HG03520 (cell line): Measurements from ENCODE around the gene PDE3B.
"Not testable (repeated sequence)": the region's sequence is repeated elsewhere in the genome, so short reads cannot be mapped to it uniquely, and the experiment has no call there.

Source experiments
- ATAC-seq: cut with Tn5 transposase; IDR thresholded peaks from one replicate; pipeline ENCODE4 v1.9.1; 2021; ENCODE audit warnings: mild to moderate bottlenecking, moderate library complexity; ENCODE audit not compliant: unreplicated experiment

PDE3B gene

GRCh38 chr11:14673824-14674405, 30.3 kb downstream of the PDE3B start:
- no peak for ATAC-seq

GRCh38 chr11:14676068-14676467, 32.5 kb downstream of the PDE3B start:
- ATAC-seq = no peak

GRCh38 chr11:14677146-14677545, 33.5 kb downstream of the PDE3B start:
- ATAC-seq = no peak

- ATAC-seq = no peak
Observed at GRCh38 chr11:14678350-14678749, 34.7 kb downstream of the PDE3B start.

- ATAC-seq = no peak
Observed at GRCh38 chr11:14679662-14680061, 36.1 kb downstream of the PDE3B start.

GRCh38 chr11:14684234-14684915, 40.8 kb downstream of the PDE3B start:
- ATAC-seq = not testable (repeated sequence)

GRCh38 chr11:14687456-14687855, 43.9 kb downstream of the PDE3B start:
- ATAC-seq = no peak

- no peak for ATAC-seq
Observed at GRCh38 chr11:14687943-14688627, 44.5 kb downstream of the PDE3B start.

- ATAC-seq = not testable (repeated sequence)
Observed at GRCh38 chr11:14695656-14696055, 52.1 kb downstream of the PDE3B start.

GRCh38 chr11:14698771-14699170, 55.2 kb downstream of the PDE3B start:
- no peak for ATAC-seq

- no peak for ATAC-seq
Observed at GRCh38 chr11:14700593-14700992, 57.0 kb downstream of the PDE3B start.

- no peak for ATAC-seq
Observed at GRCh38 chr11:14702760-14703159, 59.2 kb downstream of the PDE3B start.

GRCh38 chr11:14703731-14704130, 60.1 kb downstream of the PDE3B start:
- no peak for ATAC-seq

GRCh38 chr11:14705067-14705466, 61.5 kb downstream of the PDE3B start:
- no peak for ATAC-seq

GRCh38 chr11:14713496-14714244, 70.1 kb downstream of the PDE3B start:
- no peak for ATAC-seq

GRCh38 chr11:14715669-14716068, 72.1 kb downstream of the PDE3B start:
- not testable (repeated sequence) for ATAC-seq

GRCh38 chr11:14722496-14722895, 78.9 kb downstream of the PDE3B start:
- no peak for ATAC-seq

- no peak for ATAC-seq
Observed at GRCh38 chr11:14725150-14725549, 81.5 kb downstream of the PDE3B start.

- ATAC-seq = no peak
Observed at GRCh38 chr11:14727215-14727614, 83.6 kb downstream of the PDE3B start.

GRCh38 chr11:14727746-14728145, 84.1 kb downstream of the PDE3B start:
- no peak for ATAC-seq

- not testable (repeated sequence) for ATAC-seq
Observed at GRCh38 chr11:14740539-14740938, 96.9 kb downstream of the PDE3B start.
